ENCODE measurements around the gene ARID4B. TPM values are rescaled to one million over a fixed set of nuclear protein-coding genes. Genes with fewer than 3 reads are reported as not detected.
"Not testable (repeated sequence)": the region's sequence is repeated elsewhere in the genome, so short reads cannot be mapped to it uniquely, and the experiment has no call there.

ARID4B gene
- total RNA-seq, 1 donor from 2014 or later = 23.0 TPM

DNA sequence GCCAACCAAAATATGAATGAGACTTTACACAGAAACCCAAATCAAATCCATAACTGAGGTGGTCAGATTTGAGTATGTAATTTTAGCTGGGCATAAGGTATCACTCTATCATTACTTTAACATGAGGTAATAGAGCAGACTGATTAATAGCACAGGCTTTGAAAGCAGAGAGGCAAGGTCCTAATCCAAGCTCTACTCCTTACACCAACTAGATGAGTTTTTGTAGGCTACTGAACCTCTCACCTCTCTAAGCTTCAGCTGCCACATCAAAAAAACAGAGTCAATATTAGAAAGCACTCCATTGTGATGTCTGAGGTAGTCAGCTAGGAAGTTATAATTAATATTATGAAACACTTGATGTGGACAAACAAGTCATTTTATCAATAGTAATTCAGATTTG, 63.7 kb downstream of the ARID4B start:
- Histone ChIP-seq H3K27ac (ENCODE audit: low read depth, low read length) (no peak overlapping the region), H3K36me3 (ENCODE audit: control insufficient read depth in 3 of 3, insufficient read depth in 3 of 3, low read length in 3 of 3) (peaks cover 0 to 2% (median 0%) of the 10 kb centered on the region in 3 donors), H3K9ac (ENCODE audit: low read depth in 1 of 3, low read length in 3 of 3) (no peak overlapping the region), H3K4me3 (ENCODE audit: low read length in 3 of 3) (no peak overlapping the region), H3K4me1 (ENCODE audit: control insufficient read depth in 3 of 3, insufficient read depth in 3 of 3, low read length in 3 of 3) (peaks cover 6 to 9% (median 8%) of the 10 kb centered on the region in 3 donors), H3K9me3 (ENCODE audit: control insufficient read depth in 3 of 3, low read length in 3 of 3) (no peaks in the 10 kb centered on the region), H3K27me3 (ENCODE audit: control insufficient read depth in 3 of 3, insufficient read depth in 3 of 3, low read length in 3 of 3) (no peaks in the 10 kb centered on the region)

- Histone ChIP-seq H3K4me1 (ENCODE audit: control insufficient read depth in 3 of 3, insufficient read depth in 3 of 3, low read length in 3 of 3) (peaks cover 5 to 11% (median 6%) of the 10 kb centered on the region in 3 donors), H3K27me3 (ENCODE audit: control insufficient read depth in 3 of 3, insufficient read depth in 3 of 3, low read length in 3 of 3) (no peaks in the 10 kb centered on the region), H3K36me3 (ENCODE audit: control insufficient read depth in 3 of 3, insufficient read depth in 3 of 3, low read length in 3 of 3) (peaks cover 0 to 4% (median 0%) of the 10 kb centered on the region in 3 donors), H3K4me3 (ENCODE audit: low read length in 3 of 3) (no peak overlapping the region), H3K9ac (ENCODE audit: low read depth in 1 of 3, low read length in 3 of 3) (no peak overlapping the region), H3K9me3 (ENCODE audit: control insufficient read depth in 3 of 3, low read length in 3 of 3) (no peaks in the 10 kb centered on the region), H3K27ac (ENCODE audit: low read depth, low read length) (no peak overlapping the region)
Measured at GRCh38 chr1:235262539-235262938, 65.4 kb downstream of the ARID4B start.

GRCh38 chr1:235261243-235261642, 66.7 kb downstream of the ARID4B start:
- no peak overlapping the region for H3K9ac ChIP-seq (ENCODE audit: low read depth in 1 of 3, low read length in 3 of 3)
- no peaks in the 10 kb centered on the region for H3K9me3 ChIP-seq (ENCODE audit: control insufficient read depth in 3 of 3, low read length in 3 of 3)
- no peak overlapping the region for H3K4me3 ChIP-seq (ENCODE audit: low read length in 3 of 3)
- no peaks in the 10 kb centered on the region for H3K27me3 ChIP-seq (ENCODE audit: control insufficient read depth in 3 of 3, insufficient read depth in 3 of 3, low read length in 3 of 3)
- peaks cover 4 to 11% (median 6%) of the 10 kb centered on the region in 3 donors for H3K4me1 ChIP-seq (ENCODE audit: control insufficient read depth in 3 of 3, insufficient read depth in 3 of 3, low read length in 3 of 3)
- no peak overlapping the region for H3K27ac ChIP-seq (ENCODE audit: low read depth, low read length)
- peaks cover 0 to 4% (median 0%) of the 10 kb centered on the region in 3 donors for H3K36me3 ChIP-seq (ENCODE audit: control insufficient read depth in 3 of 3, insufficient read depth in 3 of 3, low read length in 3 of 3)

GRCh38 chr1:235259133-235259778, 68.7 kb downstream of the ARID4B start:
- Histone ChIP-seq H3K9me3 (ENCODE audit: control insufficient read depth in 3 of 3, low read length in 3 of 3) (no peaks in the 10 kb centered on the region), H3K4me3 (ENCODE audit: low read length in 3 of 3) (no peak overlapping the region), H3K27ac (ENCODE audit: low read depth, low read length) (no peak overlapping the region), H3K9ac (ENCODE audit: low read depth in 1 of 3, low read length in 3 of 3) (no peak overlapping the region), H3K36me3 (ENCODE audit: control insufficient read depth in 3 of 3, insufficient read depth in 3 of 3, low read length in 3 of 3) (peaks cover 0 to 4% (median 0%) of the 10 kb centered on the region in 3 donors), H3K4me1 (ENCODE audit: control insufficient read depth in 3 of 3, insufficient read depth in 3 of 3, low read length in 3 of 3) (peaks cover 3 to 4% (median 4%) of the 10 kb centered on the region in 3 donors), H3K27me3 (ENCODE audit: control insufficient read depth in 3 of 3, insufficient read depth in 3 of 3, low read length in 3 of 3) (no peaks in the 10 kb centered on the region)

DNA sequence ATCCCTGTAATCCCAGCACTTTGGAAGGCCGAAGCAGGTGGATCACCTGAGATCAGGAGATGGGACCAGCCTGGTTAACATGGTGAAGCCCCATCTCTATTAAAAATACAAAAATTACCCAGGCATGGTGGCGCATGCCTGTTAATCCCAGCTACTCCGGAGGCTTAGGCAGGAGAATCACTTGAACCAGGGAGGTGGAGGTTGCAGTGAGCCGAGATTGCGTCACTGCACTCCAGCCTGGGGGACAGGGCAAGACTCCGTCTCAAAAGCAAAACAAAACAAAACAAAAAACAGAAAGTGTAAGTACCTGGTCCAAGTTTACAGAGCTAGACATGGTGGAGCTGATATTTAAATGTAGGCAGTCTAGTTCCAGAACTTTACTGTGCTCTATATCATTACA, 69.9 kb downstream of the ARID4B start:
- H3K27me3 ChIP-seq (ENCODE audit: control insufficient read depth in 3 of 3, insufficient read depth in 3 of 3, low read length in 3 of 3); H3K9me3 ChIP-seq (ENCODE audit: control insufficient read depth in 3 of 3, low read length in 3 of 3); H3K4me1 ChIP-seq (ENCODE audit: control insufficient read depth in 3 of 3, insufficient read depth in 3 of 3, low read length in 3 of 3); H3K9ac ChIP-seq (ENCODE audit: low read depth in 1 of 3, low read length in 3 of 3); H3K27ac ChIP-seq (ENCODE audit: low read depth, low read length); H3K36me3 ChIP-seq (ENCODE audit: control insufficient read depth in 3 of 3, insufficient read depth in 3 of 3, low read length in 3 of 3); H3K4me3 ChIP-seq (ENCODE audit: low read length in 3 of 3): not testable (repeated sequence)

GRCh38 chr1:235254721-235255120, 73.3 kb downstream of the ARID4B start:
- Histone ChIP-seq H3K4me1 (ENCODE audit: control insufficient read depth in 3 of 3, insufficient read depth in 3 of 3, low read length in 3 of 3) (peaks cover 0 to 4% (median 4%) of the 10 kb centered on the region in 3 donors), H3K9me3 (ENCODE audit: control insufficient read depth in 3 of 3, low read length in 3 of 3) (no peaks in the 10 kb centered on the region), H3K9ac (ENCODE audit: low read depth in 1 of 3, low read length in 3 of 3) (no peak overlapping the region), H3K36me3 (ENCODE audit: control insufficient read depth in 3 of 3, insufficient read depth in 3 of 3, low read length in 3 of 3) (peaks cover 0 to 7% (median 3%) of the 10 kb centered on the region in 3 donors), H3K27ac (ENCODE audit: low read depth, low read length) (no peak overlapping the region), H3K4me3 (ENCODE audit: low read length in 3 of 3) (no peak overlapping the region), H3K27me3 (ENCODE audit: control insufficient read depth in 3 of 3, insufficient read depth in 3 of 3, low read length in 3 of 3) (no peaks in the 10 kb centered on the region)

- H3K27me3 ChIP-seq (ENCODE audit: control insufficient read depth in 3 of 3, insufficient read depth in 3 of 3, low read length in 3 of 3) = no peaks in the 10 kb centered on the region
- H3K4me3 ChIP-seq (ENCODE audit: low read length in 3 of 3) = no peak overlapping the region
- no peaks in the 10 kb centered on the region for H3K9me3 ChIP-seq (ENCODE audit: control insufficient read depth in 3 of 3, low read length in 3 of 3)
- no peak overlapping the region for H3K27ac ChIP-seq (ENCODE audit: low read depth, low read length)
- H3K9ac ChIP-seq (ENCODE audit: low read depth in 1 of 3, low read length in 3 of 3) = no peak overlapping the region
- H3K4me1 ChIP-seq (ENCODE audit: control insufficient read depth in 3 of 3, insufficient read depth in 3 of 3, low read length in 3 of 3) = peaks cover 0 to 4% (median 0%) of the 10 kb centered on the region in 3 donors
- H3K36me3 ChIP-seq (ENCODE audit: control insufficient read depth in 3 of 3, insufficient read depth in 3 of 3, low read length in 3 of 3) = peaks cover 0 to 3% (median 3%) of the 10 kb centered on the region in 3 donors
Measured at GRCh38 chr1:235253219-235253962, 74.6 kb downstream of the ARID4B start.

DNA sequence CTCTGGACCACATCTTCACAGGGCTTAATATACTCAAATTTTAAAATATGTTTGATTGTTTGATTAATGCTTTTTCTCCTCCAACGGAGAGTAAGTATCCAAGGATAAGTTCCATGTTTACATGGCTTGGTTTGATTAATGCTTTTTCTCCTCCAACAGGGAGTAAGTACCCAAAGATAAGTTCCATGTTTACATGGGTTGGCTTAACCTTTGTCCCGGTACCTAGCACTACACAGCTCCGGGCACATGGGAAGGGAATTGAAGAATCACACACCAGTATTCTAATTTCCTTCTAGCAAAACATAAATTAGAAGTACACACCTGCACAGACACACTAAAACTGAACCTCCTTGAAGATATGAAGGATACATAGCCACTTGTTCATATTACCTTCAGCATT, 77.5 kb downstream of the ARID4B start:
- no peaks in the 10 kb centered on the region for H3K4me1 ChIP-seq (ENCODE audit: control insufficient read depth in 3 of 3, insufficient read depth in 3 of 3, low read length in 3 of 3)
- H3K4me3 ChIP-seq (ENCODE audit: low read length in 3 of 3) = no peak overlapping the region
- H3K27ac ChIP-seq (ENCODE audit: low read depth, low read length) = no peak overlapping the region
- H3K27me3 ChIP-seq (ENCODE audit: control insufficient read depth in 3 of 3, insufficient read depth in 3 of 3, low read length in 3 of 3) = no peaks in the 10 kb centered on the region
- H3K9ac ChIP-seq (ENCODE audit: low read depth in 1 of 3, low read length in 3 of 3) = no peak overlapping the region
- H3K9me3 ChIP-seq (ENCODE audit: control insufficient read depth in 3 of 3, low read length in 3 of 3) = no peaks in the 10 kb centered on the region
- peaks cover 0 to 3% (median 3%) of the 10 kb centered on the region in 3 donors for H3K36me3 ChIP-seq (ENCODE audit: control insufficient read depth in 3 of 3, insufficient read depth in 3 of 3, low read length in 3 of 3)

- no peak overlapping the region for H3K4me3 ChIP-seq (ENCODE audit: low read length in 3 of 3)
- no peak overlapping the region for H3K27ac ChIP-seq (ENCODE audit: low read depth, low read length)
- no peaks in the 10 kb centered on the region for H3K4me1 ChIP-seq (ENCODE audit: control insufficient read depth in 3 of 3, insufficient read depth in 3 of 3, low read length in 3 of 3)
- H3K9ac ChIP-seq (ENCODE audit: low read depth in 1 of 3, low read length in 3 of 3) = no peak overlapping the region
- H3K9me3 ChIP-seq (ENCODE audit: control insufficient read depth in 3 of 3, low read length in 3 of 3) = no peaks in the 10 kb centered on the region
- peaks cover 0 to 2% (median 0%) of the 10 kb centered on the region in 3 donors for H3K36me3 ChIP-seq (ENCODE audit: control insufficient read depth in 3 of 3, insufficient read depth in 3 of 3, low read length in 3 of 3)
- no peaks in the 10 kb centered on the region for H3K27me3 ChIP-seq (ENCODE audit: control insufficient read depth in 3 of 3, insufficient read depth in 3 of 3, low read length in 3 of 3)
Measured at GRCh38 chr1:235246022-235246948, 81.7 kb downstream of the ARID4B start.

Measured in skeletal muscle tissue (tissue), 4 donors.